CD14-positive monocyte (primary cell): Measurements from ENCODE around the gene CDH23. TPM values are rescaled to one million over a fixed set of nuclear protein-coding genes. Genes with fewer than 3 reads are reported as not detected.

Experiments used
- DNase-seq, 3 donors: peaks; one replicate each; pipeline ENCODE4 v3.0.0-alpha.2; 2011 to 2022
- H2AFZ ChIP-seq: 2 replicates; pipeline ENCODE4 v1.6.0; 2012; ENCODE audit warnings: mild to moderate bottlenecking, low read depth, low read length, inconsistent platforms; ENCODE audit not compliant: insufficient read depth, poor library complexity, severe bottlenecking
- H3K27ac ChIP-seq, 2 donors: 1 replicate in 1 of 2; 2 replicates in 1 of 2; pipeline ENCODE4 v1.5.1; 2012 to 2013; ENCODE audit warnings: low read length in 2 of 2, control low read depth in 1 of 2, inconsistent platforms in 1 of 2, low read depth in 1 of 2, mild to moderate bottlenecking in 1 of 2
- H3K27me3 ChIP-seq, 2 donors: one replicate each; pipeline versions ENCODE4 v1.6.0 to v1.6.1; 2011 to 2013; ENCODE audit warnings: low read length in 2 of 2; ENCODE audit not compliant: control insufficient read depth in 2 of 2, insufficient read depth in 2 of 2
- H3K36me3 ChIP-seq, 2 donors: replicated peaks in 1 of 2; 1 replicate in 1 of 2; 2 replicates in 1 of 2; pipeline versions ENCODE4 v1.5.1 to v1.6.1; 2012 to 2013; ENCODE audit warnings: low read length in 2 of 2, control low read depth in 1 of 2, inconsistent platforms in 1 of 2, mild to moderate bottlenecking in 1 of 2; ENCODE audit not compliant: insufficient read depth in 2 of 2, control insufficient read depth in 1 of 2
- H3K4me1 ChIP-seq, 2 donors: 1 replicate in 1 of 2; 2 replicates in 1 of 2; pipeline versions ENCODE4 v1.5.1 to v1.6.1; 2012 to 2013; ENCODE audit warnings: low read length in 2 of 2, control low read depth in 1 of 2, inconsistent platforms in 1 of 2, mild to moderate bottlenecking in 1 of 2, moderate library complexity in 1 of 2; ENCODE audit not compliant: insufficient read depth in 2 of 2, control insufficient read depth in 1 of 2
- H3K4me2 ChIP-seq: replicated peaks from 2 replicates; pipeline ENCODE3; 2012; ENCODE audit warnings: low read length, moderate library complexity, mild to moderate bottlenecking; ENCODE audit not compliant: poor library complexity, severe bottlenecking; ENCODE audit errors: extremely low read depth
- H3K4me3 ChIP-seq, 3 experiments: fragments of 200-600 bp in 1 of 3; sonication (generic) in 1 of 3; replicated peaks in 1 of 3; 1 replicate in 2 of 3; 2 replicates in 1 of 3; pipeline ENCODE4 v1.5.1; 2011 to 2013; ENCODE audit warnings: low read length in 3 of 3, mild to moderate bottlenecking in 3 of 3, control low read depth in 2 of 3, low read depth in 2 of 3, inconsistent platforms in 1 of 3, moderate library complexity in 1 of 3
- H3K79me2 ChIP-seq: 2 replicates; pipeline ENCODE4 v1.6.0; 2012; ENCODE audit warnings: mild to moderate bottlenecking, control low read depth, inconsistent platforms, low read length, moderate library complexity; ENCODE audit not compliant: insufficient read depth
- H3K9ac ChIP-seq: 2 replicates; pipeline ENCODE4 v1.6.0; 2017; ENCODE audit warnings: low read length, mild to moderate bottlenecking; ENCODE audit not compliant: insufficient read depth, poor library complexity, severe bottlenecking
- H3K9me3 ChIP-seq, 2 donors: replicated peaks in 1 of 2; 1 replicate in 1 of 2; 2 replicates in 1 of 2; pipeline versions ENCODE4 v1.5.1 to v1.6.1; 2012 to 2013; ENCODE audit warnings: low read length in 2 of 2, control low read depth in 1 of 2; ENCODE audit not compliant: control insufficient read depth in 1 of 2, insufficient read depth in 1 of 2
- H4K20me1 ChIP-seq: 2 replicates; pipeline ENCODE4 v1.6.0; 2012; ENCODE audit warnings: mild to moderate bottlenecking, low read length, control low read depth, moderate library complexity; ENCODE audit not compliant: insufficient read depth
- H3K27ac Mint-ChIP-seq, 7 donors: one replicate each; pipeline ENCODE4 v1.8.0; 2020; ENCODE audit warnings: mild to moderate bottlenecking in 7 of 7, mixed read lengths in 7 of 7, moderate library complexity in 6 of 7, inconsistent platforms in 2 of 7
- H3K27me3 Mint-ChIP-seq, 3 donors: one replicate each; pipeline ENCODE4 v1.8.0; 2021 to 2022; ENCODE audit warnings: low read depth in 3 of 3, mild to moderate bottlenecking in 3 of 3, mixed read lengths in 3 of 3, moderate library complexity in 3 of 3, inconsistent platforms in 1 of 3
- H3K36me3 Mint-ChIP-seq, 2 donors: one replicate each; pipeline ENCODE4 v1.8.0; 2020; ENCODE audit warnings: mixed read lengths in 2 of 2, inconsistent platforms in 1 of 2, mild to moderate bottlenecking in 1 of 2
- H3K4me1 Mint-ChIP-seq: one replicate; pipeline ENCODE4 v1.8.0; 2020; ENCODE audit warnings: mild to moderate bottlenecking, mixed read lengths
- H3K4me3 Mint-ChIP-seq, 2 donors: one replicate each; pipeline ENCODE4 v1.8.0; 2020; ENCODE audit warnings: mild to moderate bottlenecking in 2 of 2, mixed read lengths in 2 of 2, moderate library complexity in 1 of 2
- H3K9me3 Mint-ChIP-seq, 7 donors: one replicate each; pipeline ENCODE4 v1.8.0; 2020 to 2022; ENCODE audit warnings: mixed read lengths in 7 of 7, mild to moderate bottlenecking in 6 of 7, moderate library complexity in 6 of 7, inconsistent platforms in 2 of 7
- WGBS: methylation state at CpG from one replicate; pipeline ENCODE4 v1.1.5; 2013; ENCODE audit warnings: missing lambda C conversion rate; ENCODE audit not compliant: insufficient coverage; 5-methylcytosine and 5-hydroxymethylcytosine counted together
- intact Hi-C, 2 donors: fragments of 100-400 bp; cut with micrococcal nuclease; formaldehyde crosslinking; loops; one replicate each; pipeline versions ENCODE4 v1.15.0 to v1.15.1; 2023
- polyA plus RNA-seq, 3 donors: library from polyadenylated mRNA; depleted of rRNA in 1 of 3; unstranded in 2 of 3; stranded (reverse) in 1 of 3; fragments of 300-500 nt in 2 of 3; fragments of >200 nt in 1 of 3; fragmentation: Illumina TruSeq in 2 of 3; gene quantifications; 1 replicate in 2 of 3; 2 replicates in 1 of 3; pipeline ENCODE4 v1.2.3, GENCODE V29; 2012 to 2021
- TF ChIP-seq, protein P1 (sequence below): fragments of 200-600 bp; IDR thresholded peaks from one replicate; pipeline ENCODE4 v1.8.0; 2022; ENCODE audit warnings: antibody characterized with exemption, mild to moderate bottlenecking

Gene CDH23
- polyA plus RNA-seq, 3 donors, result 8.2 to 36.2 (median 10.5) TPM

DNA sequence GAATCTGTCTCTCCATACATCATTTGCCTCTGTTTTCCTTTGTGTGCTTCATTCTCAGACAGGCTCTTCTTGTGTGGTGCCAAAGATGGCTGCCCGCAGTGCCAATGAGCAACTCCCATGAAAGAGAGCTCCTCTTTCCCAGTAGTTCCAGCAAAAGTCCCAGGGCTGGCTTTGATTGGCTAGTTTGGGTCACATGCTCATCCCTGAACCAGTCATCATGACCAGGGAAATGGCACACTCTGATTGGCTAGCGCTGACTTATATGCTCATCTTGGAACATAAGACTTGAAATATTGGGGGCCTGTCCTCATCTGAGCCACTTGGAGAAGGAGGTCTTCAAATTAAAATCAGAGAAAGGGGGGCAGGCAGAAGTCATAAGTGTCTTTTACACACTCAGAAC, 112.7 kb downstream of the CDH23 start:
- no peak overlapping the region for H3K9ac ChIP-seq
- Mint-ChIP-seq H3K27ac (peak overlapping the region in 1 of 7 donors; percentile 43), H3K36me3 (no peaks in the 10 kb centered on the region), H3K27me3 (peaks cover 2 to 3% (median 2%) of the 10 kb centered on the region in 3 donors), H3K4me3 (no peak overlapping the region), H3K4me1 (peaks cover 11% of the 10 kb centered on the region), H3K9me3 (peaks cover 2 to 9% (median 3%) of the 10 kb centered on the region in 7 donors)
- H3K27ac ChIP-seq, result no peak overlapping the region
- no peak overlapping the region for H2AFZ ChIP-seq
- no peak overlapping the region for H3K4me3 ChIP-seq
- H3K4me1 ChIP-seq, result peaks cover 8 to 12% of the 10 kb centered on the region in 2 donors
- H3K27me3 ChIP-seq, result no peaks in the 10 kb centered on the region
- H3K9me3 ChIP-seq, result peaks cover 0 to 4% of the 10 kb centered on the region in 2 donors
- 100% methylated on average over 2 of the region's 2 CpGs for WGBS
- TF ChIP-seq, protein P1, sequence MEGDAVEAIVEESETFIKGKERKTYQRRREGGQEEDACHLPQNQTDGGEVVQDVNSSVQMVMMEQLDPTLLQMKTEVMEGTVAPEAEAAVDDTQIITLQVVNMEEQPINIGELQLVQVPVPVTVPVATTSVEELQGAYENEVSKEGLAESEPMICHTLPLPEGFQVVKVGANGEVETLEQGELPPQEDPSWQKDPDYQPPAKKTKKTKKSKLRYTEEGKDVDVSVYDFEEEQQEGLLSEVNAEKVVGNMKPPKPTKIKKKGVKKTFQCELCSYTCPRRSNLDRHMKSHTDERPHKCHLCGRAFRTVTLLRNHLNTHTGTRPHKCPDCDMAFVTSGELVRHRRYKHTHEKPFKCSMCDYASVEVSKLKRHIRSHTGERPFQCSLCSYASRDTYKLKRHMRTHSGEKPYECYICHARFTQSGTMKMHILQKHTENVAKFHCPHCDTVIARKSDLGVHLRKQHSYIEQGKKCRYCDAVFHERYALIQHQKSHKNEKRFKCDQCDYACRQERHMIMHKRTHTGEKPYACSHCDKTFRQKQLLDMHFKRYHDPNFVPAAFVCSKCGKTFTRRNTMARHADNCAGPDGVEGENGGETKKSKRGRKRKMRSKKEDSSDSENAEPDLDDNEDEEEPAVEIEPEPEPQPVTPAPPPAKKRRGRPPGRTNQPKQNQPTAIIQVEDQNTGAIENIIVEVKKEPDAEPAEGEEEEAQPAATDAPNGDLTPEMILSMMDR, result no peak
- DNase-seq, result no peak
- H3K36me3 ChIP-seq, result no peaks in the 10 kb centered on the region
- H3K79me2 ChIP-seq, result no peaks in the 10 kb centered on the region
- H3K4me2 ChIP-seq, result no peak overlapping the region
- H4K20me1 ChIP-seq, result no peaks in the 10 kb centered on the region
- intact Hi-C loops, result no loop called here

DNA sequence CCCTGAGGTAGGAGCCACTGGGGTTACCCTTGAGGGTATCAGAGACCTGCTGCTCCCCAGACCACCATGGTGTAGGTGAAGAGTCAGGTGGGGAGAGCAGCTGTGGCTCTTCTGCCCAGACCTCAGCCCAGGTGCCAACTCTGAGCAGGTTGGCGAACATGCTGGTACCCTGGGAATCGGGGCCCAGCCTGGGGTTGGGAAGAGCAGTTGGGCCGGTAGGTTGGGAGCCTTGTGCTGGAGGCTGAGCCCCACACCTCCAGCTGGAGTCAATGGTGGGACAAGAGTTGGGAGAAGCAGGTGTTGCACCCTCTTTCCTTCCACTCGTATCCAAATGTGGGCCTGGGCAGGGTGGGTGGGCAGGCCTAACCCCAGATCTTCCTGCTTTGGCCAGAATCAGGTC, 114.5 kb downstream of the CDH23 start:
- no peak for DNase-seq
- TF ChIP-seq, protein P1, result no peak

More for the DNA sequence above, 114.5 kb downstream of the CDH23 start:
- no peaks in the 10 kb centered on the region for H4K20me1 ChIP-seq
- H3K27ac ChIP-seq, result no peak overlapping the region
- no peak overlapping the region for H3K4me3 ChIP-seq
- Mint-ChIP-seq H3K27ac (peak overlapping the region in 1 of 7 donors; percentile 53), H3K27me3 (peaks cover 0 to 4% (median 3%) of the 10 kb centered on the region in 3 donors), H3K36me3 (no peaks in the 10 kb centered on the region), H3K4me1 (no peaks in the 10 kb centered on the region), H3K4me3 (no peak overlapping the region), H3K9me3 (peaks cover 0 to 7% (median 3%) of the 10 kb centered on the region in 7 donors)
- H2AFZ ChIP-seq, result no peak overlapping the region
- no peaks in the 10 kb centered on the region for H3K79me2 ChIP-seq
- peaks cover 0 to 4% of the 10 kb centered on the region in 2 donors for H3K9me3 ChIP-seq
- intact Hi-C loops, result no loop called here
- no peaks in the 10 kb centered on the region for H3K36me3 ChIP-seq
- H3K27me3 ChIP-seq, result no peaks in the 10 kb centered on the region
- no peaks in the 10 kb centered on the region for H3K4me1 ChIP-seq
- H3K4me2 ChIP-seq, result no peak overlapping the region
- H3K9ac ChIP-seq, result no peak overlapping the region
- 100% methylated on average over 1 of the region's 4 CpGs for WGBS
